Brain microvascular endothelial cell (primary cell): ENCODE results near the gene TMEM132E.

Experiments
- DNase-seq: peaks from one replicate; pipeline ENCODE4 v3.0.0-alpha.2; 2020
- H3K27ac ChIP-seq: fragments of 250-450 bp; sonication (Bioruptor Pico); 2 replicates; pipeline ENCODE4 v1.5.1; 2020; ENCODE audit warnings: mild to moderate bottlenecking, moderate library complexity
- H3K27me3 ChIP-seq: fragments of 250-450 bp; sonication (Bioruptor Pico); replicated peaks from 2 replicates; pipeline ENCODE4 v1.5.1; 2020; ENCODE audit warnings: mild to moderate bottlenecking
- H3K36me3 ChIP-seq: fragments of 250-450 bp; sonication (Bioruptor Pico); replicated peaks from 2 replicates; pipeline ENCODE4 v1.5.1; 2020; ENCODE audit warnings: mild to moderate bottlenecking
- H3K4me3 ChIP-seq: 2 replicates; pipeline ENCODE4 v1.5.1; 2011; ENCODE audit warnings: low read depth, mild to moderate bottlenecking, control low read depth, low read length, moderate library complexity
- in situ Hi-C: cut with HindIII; loops from 2 replicates; pipeline ENCODE4 v1.10.0; 2017; ENCODE audit warnings: low sequenced_read_pairs, low pct_ligation_motif_present
- TF ChIP-seq, protein P1 (sequence below): IDR thresholded peaks from 2 replicates; pipeline ENCODE4 v1.5.1; 2011; ENCODE audit warnings: low read depth, mild to moderate bottlenecking, moderate library complexity, low read length, control low read depth, inconsistent platforms; ENCODE audit errors: missing control alignments

TMEM132E gene

DNA sequence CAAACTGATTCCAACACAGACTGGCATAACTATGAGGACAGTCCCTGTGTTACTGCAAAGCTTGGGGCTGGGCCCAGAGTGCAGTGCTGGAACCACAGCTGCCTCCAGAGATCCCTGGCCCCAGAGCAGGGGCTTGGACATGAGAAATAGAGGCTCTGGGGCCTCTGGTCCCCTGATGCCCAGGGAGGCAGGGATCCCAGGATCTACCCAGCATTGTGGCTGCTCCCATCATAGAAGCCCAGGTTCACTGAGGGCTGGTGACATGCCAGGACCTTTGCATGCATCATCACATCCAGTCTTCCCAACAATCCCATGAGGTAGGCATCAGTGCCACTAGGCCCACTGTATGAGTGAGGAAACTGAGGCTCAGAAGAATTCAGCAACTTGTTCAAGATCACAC, 95.8 kb downstream of the TMEM132E start:
- Histone ChIP-seq H3K27me3 (no peaks in the 10 kb centered on the region), H3K4me3 (no peak overlapping the region), H3K27ac (no peak overlapping the region), H3K36me3 (no peaks in the 10 kb centered on the region)
- in situ Hi-C loops, result no loop called here
- DNase-seq, result no peak
- TF ChIP-seq, protein P1, sequence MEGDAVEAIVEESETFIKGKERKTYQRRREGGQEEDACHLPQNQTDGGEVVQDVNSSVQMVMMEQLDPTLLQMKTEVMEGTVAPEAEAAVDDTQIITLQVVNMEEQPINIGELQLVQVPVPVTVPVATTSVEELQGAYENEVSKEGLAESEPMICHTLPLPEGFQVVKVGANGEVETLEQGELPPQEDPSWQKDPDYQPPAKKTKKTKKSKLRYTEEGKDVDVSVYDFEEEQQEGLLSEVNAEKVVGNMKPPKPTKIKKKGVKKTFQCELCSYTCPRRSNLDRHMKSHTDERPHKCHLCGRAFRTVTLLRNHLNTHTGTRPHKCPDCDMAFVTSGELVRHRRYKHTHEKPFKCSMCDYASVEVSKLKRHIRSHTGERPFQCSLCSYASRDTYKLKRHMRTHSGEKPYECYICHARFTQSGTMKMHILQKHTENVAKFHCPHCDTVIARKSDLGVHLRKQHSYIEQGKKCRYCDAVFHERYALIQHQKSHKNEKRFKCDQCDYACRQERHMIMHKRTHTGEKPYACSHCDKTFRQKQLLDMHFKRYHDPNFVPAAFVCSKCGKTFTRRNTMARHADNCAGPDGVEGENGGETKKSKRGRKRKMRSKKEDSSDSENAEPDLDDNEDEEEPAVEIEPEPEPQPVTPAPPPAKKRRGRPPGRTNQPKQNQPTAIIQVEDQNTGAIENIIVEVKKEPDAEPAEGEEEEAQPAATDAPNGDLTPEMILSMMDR, result no peak

DNA sequence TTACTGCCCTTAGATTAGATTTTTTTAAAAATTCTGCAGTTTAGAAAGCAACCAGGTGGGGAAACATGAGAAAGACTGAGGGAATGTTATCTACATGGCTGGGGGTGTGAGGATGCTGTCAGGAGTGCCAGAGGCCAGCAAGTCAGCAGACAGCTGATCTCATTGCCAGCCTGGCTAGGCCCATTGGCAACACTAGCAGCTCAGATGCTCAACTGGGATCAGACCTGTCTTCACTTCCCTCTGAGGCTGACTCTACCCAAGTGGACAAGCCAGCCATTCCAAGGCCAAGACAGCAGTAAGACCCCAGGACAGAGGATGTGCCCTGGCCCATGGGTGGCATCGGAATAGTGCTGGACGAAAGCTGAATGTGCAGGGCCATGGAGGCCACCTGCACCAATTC, 96.2 kb downstream of the TMEM132E start:
- TF ChIP-seq, protein P1, result no peak
- Histone ChIP-seq H3K36me3 (no peaks in the 10 kb centered on the region), H3K4me3 (no peak overlapping the region), H3K27ac (no peak overlapping the region), H3K27me3 (no peaks in the 10 kb centered on the region)
- in situ Hi-C loops, result no loop called here
- no peak for DNase-seq

DNA sequence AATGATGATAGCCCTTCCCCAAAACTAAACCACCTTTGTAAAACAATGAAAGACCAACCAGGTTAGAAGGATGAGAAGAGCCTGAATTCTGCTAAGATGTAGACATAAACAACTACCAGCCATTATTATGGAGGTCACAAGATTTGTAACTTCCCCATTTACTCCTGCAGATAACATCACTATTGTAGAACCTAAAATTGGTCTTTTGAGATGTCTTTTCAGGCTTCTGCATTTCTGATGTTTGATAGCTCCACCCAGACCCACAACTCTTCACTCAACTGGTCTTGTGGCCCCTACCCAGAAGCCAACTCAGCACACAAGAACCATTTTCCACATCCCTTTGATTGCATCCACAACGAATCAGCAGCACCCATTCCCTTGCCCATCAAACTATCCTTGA, 100.8 kb downstream of the TMEM132E start:
- TF ChIP-seq, protein P1, result no peak
- H3K36me3 ChIP-seq, result no peaks in the 10 kb centered on the region

GRCh38 chr17:34682305-34682704, 102.9 kb downstream of the TMEM132E start:
- no peak for DNase-seq
- no peaks in the 10 kb centered on the region for H3K36me3 ChIP-seq
- TF ChIP-seq, protein P1, result no peak
- no peak overlapping the region for H3K4me3 ChIP-seq
- no peak overlapping the region for H3K27ac ChIP-seq
- in situ Hi-C loops, result no loop called here
- no peaks in the 10 kb centered on the region for H3K27me3 ChIP-seq

More for the DNA sequence above, 100.8 kb downstream of the TMEM132E start:
- Histone ChIP-seq H3K27ac (no peak overlapping the region), H3K4me3 (no peak overlapping the region), H3K27me3 (no peaks in the 10 kb centered on the region)
- no peak for DNase-seq
- in situ Hi-C loops, result no loop called here

GRCh38 chr17:34683390-34683789, 104.0 kb downstream of the TMEM132E start:
- TF ChIP-seq, protein P1, result no peak
- Histone ChIP-seq H3K4me3 (no peak overlapping the region), H3K27ac (no peak overlapping the region), H3K27me3 (no peaks in the 10 kb centered on the region), H3K36me3 (no peaks in the 10 kb centered on the region)
- in situ Hi-C loops, result no loop called here
- DNase-seq, result no peak
